Inflammatory macrophage (primary cell): ENCODE results near the gene WBP2.
"Not testable (repeated sequence)": the region's sequence is repeated elsewhere in the genome, so short reads cannot be mapped to it uniquely, and the experiment has no call there.

Source experiments
- DNase-seq, 2 donors: peaks; one replicate each; pipeline ENCODE4 v3.0.0-alpha.2; 2020 to 2022

The WBP2 gene

GRCh38 chr17:75865404-75866188, 10.5 kb upstream of the WBP2 start:
- not testable (repeated sequence) for DNase-seq

- DNase-seq: not testable (repeated sequence)
These were observed 9.8 kb upstream of the WBP2 start for GRCh38 chr17:75864887-75865286.

GRCh38 chr17:75864448-75864871, 9.3 kb upstream of the WBP2 start:
- peak; percentile 41 to 54 for DNase-seq

- no peak for DNase-seq
These were observed 6.8 kb upstream of the WBP2 start for GRCh38 chr17:75861927-75862317.

GRCh38 chr17:75859358-75859757, 4.2 kb upstream of the WBP2 start:
- not testable (repeated sequence) for DNase-seq

- peak; percentile 30 to 38 for DNase-seq
These were observed 1.1 kb upstream of the WBP2 start for GRCh38 chr17:75856062-75856756.

- no peak for DNase-seq
These were observed 240 bp downstream of the WBP2 start for GRCh38 chr17:75854881-75855309.

- no peak for DNase-seq
These were observed 910 bp downstream of the WBP2 start for GRCh38 chr17:75854101-75854748.

- DNase-seq: no peak
These were observed 1.7 kb downstream of the WBP2 start for GRCh38 chr17:75853433-75853832.

GRCh38 chr17:75851693-75851991, 3.5 kb downstream of the WBP2 start:
- not testable (repeated sequence) for DNase-seq

- no peak for DNase-seq
These were observed 4.0 kb downstream of the WBP2 start for GRCh38 chr17:75850928-75851692.

- DNase-seq: no peak
These were observed 5.4 kb downstream of the WBP2 start for GRCh38 chr17:75849724-75850123.

GRCh38 chr17:75849279-75849646, 5.9 kb downstream of the WBP2 start:
- DNase-seq: no peak

- peak; percentile 35 to 65 for DNase-seq
These were observed 6.4 kb downstream of the WBP2 start for GRCh38 chr17:75848523-75849278.

- DNase-seq: no peak
These were observed 7.3 kb downstream of the WBP2 start for GRCh38 chr17:75847614-75848522.

GRCh38 chr17:75846692-75847613, 8.2 kb downstream of the WBP2 start:
- DNase-seq: no peak

- DNase-seq: no peak
These were observed 9.0 kb downstream of the WBP2 start for GRCh38 chr17:75845933-75846691.

GRCh38 chr17:75845058-75845711, 9.9 kb downstream of the WBP2 start:
- DNase-seq: peak; percentile 89 to 90
